ENCODE results near the gene DNER. TPM values are rescaled to one million over a fixed set of nuclear protein-coding genes. Genes with fewer than 3 reads are reported as not detected.

DNER gene
- total and polyA plus RNA-seq, 2 of the 13 experiments (the other 11 are each of a cell fraction or from before 2014, with no cell fraction given), result not detected

DNA sequence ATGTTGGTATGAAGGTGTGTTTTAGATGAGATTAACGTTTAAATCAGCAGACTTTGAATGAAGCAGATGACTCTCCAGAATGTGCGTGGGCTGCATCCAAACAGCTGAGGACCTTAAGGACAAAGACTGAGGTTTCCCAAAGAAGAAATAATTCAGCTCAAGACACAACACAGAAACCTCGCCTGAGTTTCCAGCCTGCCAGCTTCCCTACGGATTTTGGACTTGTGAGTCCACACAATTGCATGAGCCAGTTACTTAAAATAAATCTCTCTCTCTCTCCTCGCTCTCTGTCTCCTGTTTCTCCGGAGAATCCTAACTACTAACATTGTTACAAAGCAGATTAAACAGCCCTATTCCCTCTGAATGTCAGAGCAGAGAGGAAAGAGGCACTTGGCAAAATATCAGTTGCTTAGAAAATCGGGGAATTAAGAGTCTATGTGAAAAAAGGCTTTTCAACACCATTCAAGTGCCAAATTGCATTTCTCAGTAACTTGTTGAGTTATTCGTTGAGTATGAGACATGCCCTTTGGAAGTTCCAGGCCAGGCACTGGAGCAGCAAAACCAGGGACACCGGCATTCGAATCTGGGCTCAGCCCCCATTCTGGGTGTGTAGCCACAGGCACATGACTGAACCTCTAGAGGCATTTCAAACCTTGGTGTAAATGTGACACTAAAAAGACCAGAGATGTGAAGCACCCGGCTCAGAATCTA is 268.7 kb downstream of the DNER start:
- Histone ChIP-seq H3K36me3 (replicated peaks in 1 of 2; ENCODE audit: control insufficient read depth in 1 of 2, insufficient read depth in 2 of 2, low read length in 2 of 2) (no peaks in the 10 kb centered on the region), H3K27ac (ENCODE audit: extremely low read length, insufficient read depth, low read length) (no peak overlapping the region), H3K9me3 (ENCODE audit: low read length) (no peaks in the 10 kb centered on the region), H3K4me2 (ENCODE audit: low read depth, low read length) (peak overlapping the region; percentile 41; the same call in 1 of the 2 replicates), H3K9ac (ENCODE audit: insufficient read depth, low read depth, low read length) (no peak overlapping the region), H3K27me3 (ENCODE audit: control insufficient read depth in 1 of 2, insufficient read depth in 2 of 2, low read length in 2 of 2) (peaks cover 0 to 6% of the 10 kb centered on the region in 2 experiments; a peak in 1 of 5 replicates), H2AFZ (ENCODE audit: low read length) (no peak overlapping the region), H3K4me1 (ENCODE audit: insufficient read depth, low read length) (peaks cover 15% of the 10 kb centered on the region), H4K20me1 (ENCODE audit: insufficient read depth, low read length) (no peaks in the 10 kb centered on the region), H3K4me3 (replicated peaks in 1 of 3; ENCODE audit: insufficient read depth in 1 of 3, low read depth in 2 of 3, low read length in 3 of 3) (no peak overlapping the region), H3K79me2 (ENCODE audit: insufficient read depth, low read length) (no peaks in the 10 kb centered on the region)
- no TSS peak for BruUV-seq (replicated peaks)
- DNase-seq (ENCODE audit: low spot score) (no peak), ATAC-seq (no peak; the same call in 1 of the 3 replicates), FAIRE-seq (no peak)
- WGBS (ENCODE audit: low lambda C conversion rate), result 28% methylated on average over 11 of the region's 11 CpGs
- intact Hi-C loops (cut with micrococcal nuclease; ENCODE audit: unreplicated experiment), result no loop called here
- in situ Hi-C loops (cut with HindIII; ENCODE audit: extremely low pct_ligation_motif_present, low pct_unique_long_range_greater_than_20kb), result no loop called here
- TF ChIP-seq DRAP1 (CRISPR knock-in tag; IDR thresholded peaks at IDR 0.05), result no peak
- no peak for TF ChIP-seq HNRNPUL1 (IDR thresholded peaks at IDR 0.05; ENCODE audit: low read depth, low read length)
- TF ChIP-seq, protein P1, sequence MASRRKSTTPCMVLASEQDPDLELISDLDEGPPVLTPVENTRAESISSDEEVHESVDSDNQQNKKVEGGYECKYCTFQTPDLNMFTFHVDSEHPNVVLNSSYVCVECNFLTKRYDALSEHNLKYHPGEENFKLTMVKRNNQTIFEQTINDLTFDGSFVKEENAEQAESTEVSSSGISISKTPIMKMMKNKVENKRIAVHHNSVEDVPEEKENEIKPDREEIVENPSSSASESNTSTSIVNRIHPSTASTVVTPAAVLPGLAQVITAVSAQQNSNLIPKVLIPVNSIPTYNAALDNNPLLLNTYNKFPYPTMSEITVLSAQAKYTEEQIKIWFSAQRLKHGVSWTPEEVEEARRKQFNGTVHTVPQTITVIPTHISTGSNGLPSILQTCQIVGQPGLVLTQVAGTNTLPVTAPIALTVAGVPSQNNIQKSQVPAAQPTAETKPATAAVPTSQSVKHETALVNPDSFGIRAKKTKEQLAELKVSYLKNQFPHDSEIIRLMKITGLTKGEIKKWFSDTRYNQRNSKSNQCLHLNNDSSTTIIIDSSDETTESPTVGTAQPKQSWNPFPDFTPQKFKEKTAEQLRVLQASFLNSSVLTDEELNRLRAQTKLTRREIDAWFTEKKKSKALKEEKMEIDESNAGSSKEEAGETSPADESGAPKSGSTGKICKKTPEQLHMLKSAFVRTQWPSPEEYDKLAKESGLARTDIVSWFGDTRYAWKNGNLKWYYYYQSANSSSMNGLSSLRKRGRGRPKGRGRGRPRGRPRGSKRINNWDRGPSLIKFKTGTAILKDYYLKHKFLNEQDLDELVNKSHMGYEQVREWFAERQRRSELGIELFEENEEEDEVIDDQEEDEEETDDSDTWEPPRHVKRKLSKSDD (CRISPR knock-in tag; IDR thresholded peaks at IDR 0.05; ENCODE audit: low read depth), result no peak
- TF ChIP-seq ZBTB10 (CRISPR knock-in tag; IDR thresholded peaks at IDR 0.05; ENCODE audit: borderline replicate concordance), result no peak
- TF ChIP-seq, protein P2, sequence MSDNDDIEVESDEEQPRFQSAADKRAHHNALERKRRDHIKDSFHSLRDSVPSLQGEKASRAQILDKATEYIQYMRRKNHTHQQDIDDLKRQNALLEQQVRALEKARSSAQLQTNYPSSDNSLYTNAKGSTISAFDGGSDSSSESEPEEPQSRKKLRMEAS (IDR thresholded peaks at IDR 0.05), result no peak
- no peak for TF ChIP-seq ZNF33A (CRISPR knock-in tag; IDR thresholded peaks at IDR 0.05; ENCODE audit: borderline replicate concordance)
- POLR2A ChIA-PET, result no interaction called here
- CTCF ChIA-PET (ENCODE audit: low intra/inter-chr PET ratio, low total read pairs), result no interaction called here

All from HepG2 (cell line).